Bronchial epithelial cell (primary cell): ENCODE results near the gene SHISA9. TPM values are rescaled to one million over a fixed set of nuclear protein-coding genes. Genes with fewer than 3 reads are reported as not detected.

Source experiments
- DNase-seq: peaks from one replicate; pipeline ENCODE4 v3.0.0-alpha.2; 2010; ENCODE audit warnings: low read depth
- FAIRE-seq: peaks from 2 replicates; lab custom pipeline; 2011; peaks lifted over from hg19 to GRCh38; lab: Jason Lieb, UNC
- H3K27me3 ChIP-seq: 2 replicates; pipeline ENCODE4 v1.5.1; 2011; ENCODE audit warnings: low read length; ENCODE audit not compliant: control insufficient read depth, insufficient read depth
- H3K36me3 ChIP-seq: 2 replicates; pipeline ENCODE4 v1.5.1; 2011; ENCODE audit warnings: low read length; ENCODE audit not compliant: control insufficient read depth, insufficient read depth
- H3K4me3 ChIP-seq: 2 replicates; pipeline ENCODE4 v1.5.1; 2011; ENCODE audit warnings: mild to moderate bottlenecking, low read depth, low read length, control low read depth
- total RNA-seq: library from RNA; depleted of rRNA; stranded (reverse); fragments of >200 nt; gene quantifications from 2 replicates; pipeline ENCODE4 v1.2.1, GENCODE V29; 2014
- TF ChIP-seq, protein P1 (sequence below): IDR thresholded peaks from 2 replicates; pipeline ENCODE4 v1.5.1; 2011; ENCODE audit warnings: mild to moderate bottlenecking, moderate library complexity, low read length, control low read depth, inconsistent platforms; ENCODE audit not compliant: insufficient read depth, severe bottlenecking

The SHISA9 gene
- total RNA-seq, 1 donor from 2014 or later: under 0.01 TPM

DNA sequence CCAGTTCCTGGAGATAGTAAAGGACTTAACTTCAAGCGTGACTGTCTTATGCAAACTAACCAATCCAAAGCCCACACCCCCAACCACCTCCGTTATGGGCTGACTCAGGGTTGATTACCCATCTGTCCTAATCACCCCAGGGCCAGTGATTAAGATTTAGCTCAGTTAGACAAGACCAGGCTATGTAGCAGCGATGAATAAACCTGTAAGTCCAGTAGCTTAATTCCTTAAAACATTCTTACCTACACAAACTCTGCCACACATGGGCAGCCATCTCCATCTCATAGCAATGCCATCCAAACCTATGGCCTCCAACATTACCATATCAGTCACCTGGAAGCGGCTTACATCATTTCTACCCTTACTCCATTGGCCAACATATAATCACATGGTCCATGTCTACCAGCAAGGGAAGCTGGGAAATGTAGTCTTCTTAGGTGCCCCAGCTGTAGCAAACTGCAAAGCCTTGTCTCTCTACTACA is 266.7 kb downstream of the SHISA9 start:
- Histone ChIP-seq H3K36me3 (no peaks in the 10 kb centered on the region), H3K27me3 (no peaks in the 10 kb centered on the region), H3K4me3 (no peak overlapping the region)
- TF ChIP-seq, protein P1, sequence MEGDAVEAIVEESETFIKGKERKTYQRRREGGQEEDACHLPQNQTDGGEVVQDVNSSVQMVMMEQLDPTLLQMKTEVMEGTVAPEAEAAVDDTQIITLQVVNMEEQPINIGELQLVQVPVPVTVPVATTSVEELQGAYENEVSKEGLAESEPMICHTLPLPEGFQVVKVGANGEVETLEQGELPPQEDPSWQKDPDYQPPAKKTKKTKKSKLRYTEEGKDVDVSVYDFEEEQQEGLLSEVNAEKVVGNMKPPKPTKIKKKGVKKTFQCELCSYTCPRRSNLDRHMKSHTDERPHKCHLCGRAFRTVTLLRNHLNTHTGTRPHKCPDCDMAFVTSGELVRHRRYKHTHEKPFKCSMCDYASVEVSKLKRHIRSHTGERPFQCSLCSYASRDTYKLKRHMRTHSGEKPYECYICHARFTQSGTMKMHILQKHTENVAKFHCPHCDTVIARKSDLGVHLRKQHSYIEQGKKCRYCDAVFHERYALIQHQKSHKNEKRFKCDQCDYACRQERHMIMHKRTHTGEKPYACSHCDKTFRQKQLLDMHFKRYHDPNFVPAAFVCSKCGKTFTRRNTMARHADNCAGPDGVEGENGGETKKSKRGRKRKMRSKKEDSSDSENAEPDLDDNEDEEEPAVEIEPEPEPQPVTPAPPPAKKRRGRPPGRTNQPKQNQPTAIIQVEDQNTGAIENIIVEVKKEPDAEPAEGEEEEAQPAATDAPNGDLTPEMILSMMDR: no peak
- DNase-seq (peak; percentile 33), FAIRE-seq (peak; percentile 72)

DNA sequence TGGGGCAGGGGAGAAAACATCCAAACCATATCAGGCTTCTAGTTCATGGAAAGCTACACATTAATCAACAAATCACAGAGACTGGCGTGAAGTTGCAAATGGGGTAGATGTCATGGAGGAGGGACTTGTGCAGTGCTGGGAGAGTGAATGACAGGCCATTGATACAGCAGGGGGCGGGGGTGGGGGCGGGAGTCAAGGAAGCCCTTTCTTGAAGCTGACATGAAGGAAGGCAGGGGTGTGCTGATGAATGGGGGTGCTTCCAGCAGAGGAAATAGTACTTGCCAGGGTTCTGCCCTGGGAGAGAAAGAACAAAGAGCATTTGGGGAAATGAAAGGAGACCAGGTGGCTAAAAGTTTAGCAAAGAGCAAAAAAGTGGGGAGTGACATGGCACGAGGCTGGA is 269.9 kb downstream of the SHISA9 start:
- no peak for FAIRE-seq
- DNase-seq: no peak
- no peaks in the 10 kb centered on the region for H3K27me3 ChIP-seq
- H3K4me3 ChIP-seq: no peak overlapping the region
- no peaks in the 10 kb centered on the region for H3K36me3 ChIP-seq
- TF ChIP-seq, protein P1: no peak

DNA sequence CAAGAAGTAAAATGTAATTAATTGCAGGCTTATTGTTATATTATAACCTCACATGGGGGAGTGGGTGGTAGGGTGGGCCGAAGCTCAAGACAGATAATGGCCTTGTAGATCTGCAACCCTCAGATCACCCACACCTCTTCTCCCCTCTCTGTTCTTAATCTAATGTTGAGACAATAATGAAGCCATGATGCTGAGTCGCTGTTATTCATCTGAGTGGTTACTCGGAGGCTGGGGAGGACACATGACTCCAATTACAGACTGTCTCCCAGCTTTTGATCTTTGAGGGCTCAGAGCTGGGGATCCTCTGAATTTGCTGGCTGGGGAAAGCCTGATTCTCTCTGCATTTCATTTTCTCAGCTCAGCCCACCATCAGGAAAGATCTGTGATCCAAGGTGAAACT is 275.3 kb downstream of the SHISA9 start:
- DNase-seq (no peak), FAIRE-seq (no peak)
- H3K27me3 ChIP-seq: no peaks in the 10 kb centered on the region
- TF ChIP-seq, protein P1: no peak
- no peak overlapping the region for H3K4me3 ChIP-seq
- no peaks in the 10 kb centered on the region for H3K36me3 ChIP-seq

DNA sequence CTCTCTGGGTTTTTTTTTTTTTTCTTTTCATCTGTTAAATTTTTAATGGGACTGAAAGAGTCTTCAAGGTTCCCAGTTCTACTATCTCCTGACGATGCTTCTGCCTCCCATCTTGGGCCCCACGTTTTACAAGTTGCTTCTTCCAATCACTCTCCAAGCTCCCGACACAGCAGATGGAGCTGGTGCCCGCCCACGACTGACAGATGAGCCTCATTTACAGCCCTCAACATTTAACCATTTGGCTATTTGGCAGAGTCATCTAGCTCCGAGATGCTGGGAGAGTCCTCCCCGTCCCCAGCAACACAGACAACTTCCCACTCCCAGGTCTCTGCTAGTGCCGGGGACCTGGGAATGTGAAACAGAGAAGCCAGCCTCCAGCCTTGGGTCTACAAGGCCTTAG is 276.9 kb downstream of the SHISA9 start:
- no peak for FAIRE-seq
- H3K36me3 ChIP-seq: no peaks in the 10 kb centered on the region
- TF ChIP-seq, protein P1: no peak

DNA sequence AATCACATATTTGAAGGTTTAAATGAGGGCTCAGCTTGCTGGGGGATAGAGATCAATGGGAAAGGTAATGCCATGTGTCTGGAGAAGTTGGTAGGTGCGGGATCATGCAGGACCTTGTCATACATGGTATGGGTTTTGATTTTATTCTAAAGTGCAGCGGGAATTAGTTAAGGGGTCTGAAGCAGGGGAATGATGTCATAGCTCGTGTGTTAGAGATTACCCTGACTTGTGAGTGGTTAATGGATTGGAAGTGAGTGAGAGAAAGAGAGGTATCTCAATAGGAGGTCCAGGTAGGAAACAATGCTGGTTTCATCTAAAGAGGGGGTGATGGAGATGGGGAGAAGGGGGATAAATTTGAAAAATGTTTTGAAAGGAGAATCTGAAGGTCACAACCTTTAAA is 280.0 kb downstream of the SHISA9 start:
- Histone ChIP-seq H3K27me3 (no peaks in the 10 kb centered on the region), H3K4me3 (no peak overlapping the region), H3K36me3 (no peaks in the 10 kb centered on the region)
- TF ChIP-seq, protein P1: no peak
- FAIRE-seq (no peak), DNase-seq (no peak)

More for the DNA sequence above, 276.9 kb downstream of the SHISA9 start:
- DNase-seq: no peak
- Histone ChIP-seq H3K4me3 (no peak overlapping the region), H3K27me3 (no peaks in the 10 kb centered on the region)

DNA sequence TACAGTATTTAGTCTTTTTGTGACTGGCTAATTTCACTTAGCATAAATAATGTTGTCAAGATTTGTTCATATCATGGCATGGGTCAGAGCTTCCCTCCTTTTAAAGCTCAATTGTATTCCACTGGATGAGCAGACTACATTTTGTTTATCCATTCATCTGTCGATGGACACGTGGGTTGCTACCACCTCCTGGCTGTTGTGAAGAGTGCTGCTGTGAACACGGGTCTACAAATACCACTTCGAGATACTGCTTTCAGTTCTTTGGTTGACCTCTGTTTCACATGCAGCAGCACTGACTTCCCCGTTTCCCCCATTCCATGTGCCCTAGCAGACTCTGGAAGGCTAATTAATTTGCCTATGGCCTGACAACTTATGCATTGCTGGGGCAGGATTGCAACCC is 285.4 kb downstream of the SHISA9 start:
- Histone ChIP-seq H3K27me3 (no peaks in the 10 kb centered on the region), H3K4me3 (no peak overlapping the region), H3K36me3 (no peaks in the 10 kb centered on the region)
- no peak for DNase-seq
- TF ChIP-seq, protein P1: no peak
- FAIRE-seq: no peak
